A549 treated with GW870086 at 1 μM for 4 hours (cell line): ENCODE results near the gene KRT15. TPM values are rescaled to one million over a fixed set of nuclear protein-coding genes. Genes with fewer than 3 reads are reported as not detected.

ENCODE experiments used
- total RNA-seq: library from RNA; stranded (reverse); fragments of 200-300 nt; extraction: Qiagen RNA extraction; gene quantifications from 5 replicates; pipeline ENCODE4 v1.2.3, GENCODE V29; 2022; ENCODE audit warnings: low read depth

Gene KRT15
- total RNA-seq = 2.7 to 4.0 TPM (median 3.2 TPM) in 5 replicates

GRCh38 chr17:41518789-41519449 lies at the start of gene KRT15:
Gene KRT15 (minus strand): TSS chr17:41518890. CDS start chr17:41518827, 63 bp downstream.

GRCh38 chr17:41505007-41505808 lies 13.5 kb downstream of the KRT15 start, which contains the start of gene KRT13:
Gene KRT13 (minus strand): TSS chr17:41505612. CDS start chr17:41505550, 62 bp downstream.

GRCh38 chr17:41489531-41489930 lies 29.2 kb downstream of the KRT15 start, which contains the start of gene KRT36:
Gene KRT36 (minus strand): TSS chr17:41489910. CDS start chr17:41489864, 46 bp downstream.

GRCh38 chr17:41481036-41481435 lies 37.7 kb downstream of the KRT15 start, which contains the start of gene KRT35:
Gene KRT35 (minus strand): TSS chr17:41481151. CDS start chr17:41481097, 54 bp downstream.

GRCh38 chr17:41466988-41467387 lies 51.7 kb downstream of the KRT15 start, which contains the start of gene KRT32:
Gene KRT32 (minus strand): TSS chr17:41467386. CDS start chr17:41467325, 61 bp downstream.

Other genes with a start within 250 kb of the KRT15 start
- not detected in 5 replicates for gene KRTAP9-7, start 243.2 kb downstream of the KRT15 start, total RNA-seq
- gene KRTAP29-1, start 216.0 kb downstream of the KRT15 start, total RNA-seq = not detected in 5 replicates
- gene KRTAP16-1, start 209.6 kb downstream of the KRT15 start, total RNA-seq = not detected in 5 replicates
- not detected in 5 replicates for gene KRTAP17-1, start 203.2 kb downstream of the KRT15 start, total RNA-seq
- not detected in 5 replicates for gene KRT33A, start 168.1 kb downstream of the KRT15 start, total RNA-seq
- gene KRT33B, start 149.1 kb downstream of the KRT15 start, total RNA-seq = not detected in 5 replicates
- gene KRT34, start 136.6 kb downstream of the KRT15 start, total RNA-seq = 0.37 to 0.73 TPM (median 0.45 TPM) in 5 replicates
- 0.08 TPM in 1 of 5 replicates, not detected in the others for gene KRT31, start 121.3 kb downstream of the KRT15 start, total RNA-seq
- gene KRT37, start 94.3 kb downstream of the KRT15 start, total RNA-seq = not detected in 5 replicates
- gene KRT38, start 77.9 kb downstream of the KRT15 start, total RNA-seq = not detected in 5 replicates
- gene KRT32, start 51.5 kb downstream of the KRT15 start, total RNA-seq = 0.13 TPM in 1 of 5 replicates, not detected in the others
- gene KRT35, start 37.7 kb downstream of the KRT15 start, total RNA-seq = not detected in 5 replicates
- 0.07 TPM in 1 of 5 replicates, not detected in the others for gene KRT36, start 29.0 kb downstream of the KRT15 start, total RNA-seq
- 0.24 to 0.87 TPM (median 0.39 TPM) in 5 replicates for gene KRT13, start 13.3 kb downstream of the KRT15 start, total RNA-seq
- gene KRT19, start 9.4 kb upstream of the KRT15 start, total RNA-seq = 42.9 to 67.6 TPM (median 53.1 TPM) in 5 replicates
- not detected in 5 replicates for gene KRT9, start 53.2 kb upstream of the KRT15 start, total RNA-seq
- 0.07 to 0.13 TPM in 2 of 5 replicates, not detected in the others for gene KRT14, start 68.0 kb upstream of the KRT15 start, total RNA-seq
- 0.64 to 1.8 TPM (median 1.3 TPM) in 5 replicates for gene KRT16, start 93.9 kb upstream of the KRT15 start, total RNA-seq
- gene KRT17, start 105.7 kb upstream of the KRT15 start, total RNA-seq = 0.63 to 1.9 TPM (median 1.3 TPM) in 5 replicates
- gene EIF1, start 170.0 kb upstream of the KRT15 start, total RNA-seq = 1,141 to 1,532 TPM (median 1,312 TPM) in 5 replicates
- 0.42 TPM in 1 of 5 replicates, not detected in the others for gene GAST, start 193.4 kb upstream of the KRT15 start, total RNA-seq
- gene HAP1, start 215.8 kb upstream of the KRT15 start, total RNA-seq = 1.1 to 2.3 TPM (median 1.5 TPM) in 5 replicates